Karpas-422 (cell line): ENCODE data around the gene SNX20. TPM values are rescaled to one million over a fixed set of nuclear protein-coding genes. Genes with fewer than 3 reads are reported as not detected.

Experiments used
- DNase-seq: peaks from one replicate; pipeline ENCODE4 v3.0.0-alpha.2; 2015
- H2AFZ ChIP-seq: fragments of 200-600 bp; sonication (generic); 2 replicates; pipeline ENCODE4 v1.6.1; 2014; ENCODE audit warnings: antibody characterized with exemption, low read length, mixed read lengths
- H3K27ac ChIP-seq: fragments of 200-600 bp; sonication (generic); 2 replicates; pipeline ENCODE4 v1.5.1; 2014; ENCODE audit warnings: mild to moderate bottlenecking, low read length, moderate library complexity
- H3K27me3 ChIP-seq: fragments of 200-600 bp; sonication (generic); 2 replicates; pipeline ENCODE4 v1.6.1; 2014; ENCODE audit warnings: low read length, mixed read lengths
- H3K36me3 ChIP-seq: fragments of 200-600 bp; sonication (generic); 2 replicates; pipeline ENCODE4 v1.6.1; 2014; ENCODE audit warnings: low read length, mixed read lengths; ENCODE audit not compliant: insufficient read depth
- H3K4me1 ChIP-seq: fragments of 200-600 bp; sonication (generic); 2 replicates; pipeline ENCODE4 v1.6.1; 2014; ENCODE audit warnings: mild to moderate bottlenecking, low read length, mixed read lengths
- H3K4me2 ChIP-seq: fragments of 200-600 bp; sonication (generic); 2 replicates; pipeline ENCODE4 v1.6.1; 2014; ENCODE audit warnings: low read length, low read depth, mild to moderate bottlenecking; ENCODE audit not compliant: poor library complexity, severe bottlenecking
- H3K4me3 ChIP-seq: fragments of 200-600 bp; sonication (generic); 2 replicates; pipeline ENCODE4 v1.5.1; 2014; ENCODE audit warnings: mild to moderate bottlenecking, antibody characterized with exemption, low read length, mixed read lengths
- H3K79me2 ChIP-seq: fragments of 200-600 bp; sonication (generic); 2 replicates; pipeline ENCODE4 v1.6.1; 2014; ENCODE audit warnings: mild to moderate bottlenecking, low read length, mixed read lengths
- H3K9ac ChIP-seq: fragments of 200-600 bp; sonication (generic); 2 replicates; pipeline ENCODE4 v1.6.0; 2014; ENCODE audit warnings: low read length
- H3K9me2 ChIP-seq: fragments of 200-600 bp; sonication (generic), shearing (Covaris generic); replicated peaks from 2 replicates; pipeline ENCODE4 v1.6.0; 2014; ENCODE audit warnings: mild to moderate bottlenecking, low read length, moderate library complexity; ENCODE audit not compliant: insufficient read depth
- H3K9me3 ChIP-seq: fragments of 300-700, 200-600 bp; sonication (generic); 2 replicates; pipeline ENCODE4 v1.6.1; 2014; ENCODE audit warnings: low read length, mixed read lengths
- H4K20me1 ChIP-seq: fragments of 200-600 bp; sonication (generic); 2 replicates; pipeline ENCODE4 v1.6.1; 2014; ENCODE audit warnings: mild to moderate bottlenecking, antibody characterized with exemption, low read length, low read depth; ENCODE audit not compliant: insufficient read depth
- total RNA-seq: library from RNA; depleted of rRNA; stranded (reverse); fragments of >200 nt; shearing (Covaris generic); gene quantifications from 2 replicates; pipeline ENCODE4 v1.2.3, GENCODE V29; 2014; ENCODE audit warnings: low replicate concordance; rRNA removed

The SNX20 gene, protein sequence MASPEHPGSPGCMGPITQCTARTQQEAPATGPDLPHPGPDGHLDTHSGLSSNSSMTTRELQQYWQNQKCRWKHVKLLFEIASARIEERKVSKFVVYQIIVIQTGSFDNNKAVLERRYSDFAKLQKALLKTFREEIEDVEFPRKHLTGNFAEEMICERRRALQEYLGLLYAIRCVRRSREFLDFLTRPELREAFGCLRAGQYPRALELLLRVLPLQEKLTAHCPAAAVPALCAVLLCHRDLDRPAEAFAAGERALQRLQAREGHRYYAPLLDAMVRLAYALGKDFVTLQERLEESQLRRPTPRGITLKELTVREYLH
- total RNA-seq = 10.2 and 15.4 TPM in 2 replicates

DNA sequence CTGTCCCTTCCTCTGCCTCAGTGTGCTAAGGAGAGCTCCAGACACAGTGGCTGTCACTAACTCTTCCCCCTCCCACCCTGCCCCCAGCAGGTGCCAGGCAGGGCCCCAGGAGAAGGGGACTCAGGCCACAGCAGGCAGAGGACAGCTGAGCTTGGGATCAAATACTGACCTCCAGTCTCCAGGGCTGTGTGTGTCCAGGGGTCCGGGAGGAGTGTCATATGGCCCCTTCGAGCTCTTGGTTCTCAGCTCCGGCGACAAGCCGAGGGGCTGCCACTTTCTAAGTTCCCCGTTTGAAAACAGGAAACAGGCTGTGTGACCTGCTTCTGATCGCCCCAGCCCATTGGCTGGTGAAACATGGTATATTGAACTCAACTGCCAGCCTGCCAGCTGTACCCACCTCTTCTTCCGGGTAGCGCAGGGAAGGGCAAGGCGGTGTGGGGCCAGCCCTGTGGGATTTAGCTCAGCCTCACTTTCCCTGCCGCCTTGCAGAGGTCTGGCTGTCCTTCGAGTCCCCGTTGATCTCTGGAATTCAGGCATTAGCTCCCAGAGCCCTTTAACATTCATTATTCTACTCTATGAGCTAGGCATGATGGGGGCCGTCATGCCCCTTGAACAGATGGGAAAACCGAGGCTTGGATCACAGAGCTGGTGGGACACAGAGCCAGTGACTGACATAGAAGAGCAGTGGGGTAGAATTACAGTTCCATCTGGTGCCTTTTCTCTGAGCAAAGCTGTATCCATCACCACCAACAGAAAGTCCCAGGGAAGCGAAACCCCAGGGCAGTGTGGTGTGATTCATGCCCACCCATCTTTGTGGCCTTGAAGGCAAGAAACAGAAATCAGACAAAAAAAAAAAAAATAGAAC is at the start of gene SNX20:
SNX20 (minus strand) TSS at position 292 of the 865 bp plus-strand sequence. CDS start 3,786 bp downstream, outside the sequence.
- Histone ChIP-seq H4K20me1 (no peaks in the 10 kb centered on the region), H2AFZ (peak within 1 kb of the TSS; percentile 95), H3K27ac (no peak within 1 kb of the TSS), H3K79me2 (peaks cover 4% of the 10 kb centered on the region; the same call in 1 of the 2 replicates), H3K27me3 (no peaks in the 10 kb centered on the region), H3K4me2 (peak within 1 kb of the TSS; percentile 81), H3K9me3 (no peaks in the 10 kb centered on the region), H3K4me1 (peaks cover 13% of the 10 kb centered on the region), H3K9ac (peak within 1 kb of the TSS; percentile 75), H3K36me3 (no peaks in the 10 kb centered on the region), H3K9me2 (no peaks in the 10 kb centered on the region), H3K4me3 (peak within 1 kb of the TSS; percentile 74)
- peak; percentile 85 for DNase-seq

DNA sequence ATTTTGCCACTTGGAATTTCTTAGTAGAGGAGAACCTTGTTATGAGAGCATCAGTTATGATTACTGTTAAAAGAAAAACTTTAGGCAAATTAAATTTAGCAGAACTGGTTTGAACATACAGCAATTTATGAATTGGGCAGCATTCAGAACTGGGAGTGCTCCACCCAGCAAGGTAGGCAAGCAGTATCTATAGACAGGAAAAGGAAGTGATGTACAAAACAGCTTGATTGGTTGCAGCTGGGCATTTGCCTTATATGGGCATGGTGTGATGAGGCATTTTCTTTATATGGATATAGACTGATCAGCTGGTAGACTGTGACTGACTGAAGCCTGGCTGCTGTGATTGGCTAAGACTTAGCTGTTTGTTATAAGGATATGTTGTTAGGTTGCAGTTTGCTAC is 43.2 kb upstream of the SNX20 start:
- Histone ChIP-seq H3K4me3 (no peak overlapping the region), H3K4me1 (no peaks in the 10 kb centered on the region), H3K9ac (no peak overlapping the region), H3K27ac (no peak overlapping the region), H3K79me2 (no peaks in the 10 kb centered on the region), H3K9me2 (0 out of 2 replicates have a peak, but pooled peaks cover 3% of the 10 kb centered on the region), H4K20me1 (no peaks in the 10 kb centered on the region), H3K9me3 (0 out of 2 replicates have a peak, but pooled peaks cover 4% of the 10 kb centered on the region), H2AFZ (no peak overlapping the region), H3K27me3 (no peaks in the 10 kb centered on the region), H3K36me3 (no peaks in the 10 kb centered on the region), H3K4me2 (no peak overlapping the region)
- DNase-seq = peak; percentile 47

DNA sequence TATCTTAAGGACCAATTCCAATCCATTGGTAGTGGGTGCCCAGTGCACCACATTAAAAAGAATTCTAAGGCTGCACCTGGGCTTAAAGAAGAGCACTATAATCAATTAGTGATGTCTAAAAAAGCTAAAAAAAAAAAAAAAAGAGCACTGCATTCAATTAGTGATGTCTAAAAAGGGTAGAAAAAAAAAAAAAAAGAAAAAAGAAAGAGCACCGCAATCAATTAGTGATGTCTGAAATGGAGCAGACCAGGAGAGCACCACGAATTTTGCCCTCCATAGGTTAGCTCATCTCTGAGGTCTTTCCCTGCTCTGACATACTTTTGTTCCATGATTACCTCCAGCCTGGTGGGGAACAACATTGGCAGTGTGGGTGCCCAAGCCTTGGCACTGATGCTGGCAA is 41.8 kb upstream of the SNX20 start:
- no peaks in the 10 kb centered on the region for H3K27me3 ChIP-seq
- H3K79me2 ChIP-seq = no peaks in the 10 kb centered on the region

DNA sequence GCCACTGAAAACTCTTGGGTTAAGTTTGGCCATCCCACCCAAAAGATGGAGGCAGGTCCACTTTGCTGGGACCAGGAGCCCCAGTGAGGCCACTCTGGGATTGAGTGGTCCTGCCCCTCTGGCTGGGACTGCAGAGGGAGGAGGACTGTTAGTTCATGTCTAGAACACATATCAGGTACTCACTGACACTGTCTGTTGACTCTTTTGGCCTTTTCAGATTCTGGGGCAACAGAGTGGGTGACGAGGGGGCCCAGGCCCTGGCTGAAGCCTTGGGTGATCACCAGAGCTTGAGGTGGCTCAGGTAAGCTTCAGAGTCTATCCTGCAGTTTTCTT is 41.3 kb upstream of the SNX20 start:
- H2AFZ ChIP-seq = no peak overlapping the region
- H3K4me2 ChIP-seq = no peak overlapping the region
- no peak for DNase-seq
- no peaks in the 10 kb centered on the region for H4K20me1 ChIP-seq
- H3K79me2 ChIP-seq = no peaks in the 10 kb centered on the region
- H3K27me3 ChIP-seq = no peaks in the 10 kb centered on the region
- H3K4me3 ChIP-seq = no peak overlapping the region
- 0 out of 2 replicates have a peak, but pooled peaks cover 3% of the 10 kb centered on the region for H3K9me2 ChIP-seq
- H3K4me1 ChIP-seq = no peaks in the 10 kb centered on the region
- H3K9me3 ChIP-seq = 0 out of 2 replicates have a peak, but pooled peaks cover 4% of the 10 kb centered on the region
- H3K9ac ChIP-seq = no peak overlapping the region
- H3K36me3 ChIP-seq = no peaks in the 10 kb centered on the region
- H3K27ac ChIP-seq = no peak overlapping the region

More for the DNA sequence above, 41.8 kb upstream of the SNX20 start:
- Histone ChIP-seq H3K27ac (no peak overlapping the region), H3K9me3 (0 out of 2 replicates have a peak, but pooled peaks cover 4% of the 10 kb centered on the region), H3K4me3 (no peak overlapping the region), H4K20me1 (no peaks in the 10 kb centered on the region), H3K4me1 (no peaks in the 10 kb centered on the region), H3K9ac (no peak overlapping the region), H3K36me3 (no peaks in the 10 kb centered on the region), H2AFZ (no peak overlapping the region), H3K9me2 (0 out of 2 replicates have a peak, but pooled peaks cover 3% of the 10 kb centered on the region), H3K4me2 (no peak overlapping the region)
- DNase-seq = no peak

DNA sequence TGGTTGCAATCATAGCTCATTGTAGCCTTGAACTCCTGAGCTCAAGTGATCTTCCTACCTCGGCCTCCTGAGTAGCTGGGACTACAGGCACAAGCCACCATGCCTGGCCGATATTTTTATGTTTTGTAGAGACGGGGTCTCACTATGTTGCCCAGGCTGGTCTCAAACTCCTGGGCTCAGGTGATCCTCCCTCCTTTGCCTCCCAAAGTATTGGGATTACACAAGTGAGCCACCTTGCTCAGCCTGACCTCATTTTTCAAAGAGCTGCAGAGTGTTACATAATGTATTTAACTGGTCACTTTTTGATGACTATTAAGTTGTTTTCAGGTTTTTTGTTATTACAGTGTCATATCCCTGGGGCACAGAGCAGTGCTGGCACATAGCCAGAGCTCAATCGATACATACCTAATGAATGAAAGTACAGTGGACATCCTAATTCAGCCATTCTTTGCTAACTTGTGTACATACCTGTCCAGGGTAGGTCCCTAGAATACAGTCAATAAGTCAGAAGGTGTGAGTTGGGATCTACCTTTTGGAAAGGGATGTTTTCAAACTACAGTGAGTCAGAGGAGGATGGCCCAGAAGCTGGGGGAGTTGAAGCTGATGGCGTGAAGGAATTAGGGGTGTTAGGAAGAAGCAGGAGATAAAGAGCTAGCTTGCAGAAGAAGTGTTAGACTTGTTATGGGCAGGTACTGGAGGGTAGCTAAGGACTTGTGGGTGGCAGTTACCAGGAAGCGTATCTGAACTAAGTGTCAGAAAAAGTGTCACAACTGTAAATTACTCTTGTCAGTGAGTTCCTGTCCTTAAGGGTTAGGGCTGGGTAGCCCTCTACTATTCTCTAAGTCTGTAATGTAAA is 40.7 kb upstream of the SNX20 start:
- Histone ChIP-seq H3K27ac (no peak overlapping the region), H3K9me2 (0 out of 2 replicates have a peak, but pooled peaks cover 3% of the 10 kb centered on the region), H4K20me1 (no peaks in the 10 kb centered on the region)

DNA sequence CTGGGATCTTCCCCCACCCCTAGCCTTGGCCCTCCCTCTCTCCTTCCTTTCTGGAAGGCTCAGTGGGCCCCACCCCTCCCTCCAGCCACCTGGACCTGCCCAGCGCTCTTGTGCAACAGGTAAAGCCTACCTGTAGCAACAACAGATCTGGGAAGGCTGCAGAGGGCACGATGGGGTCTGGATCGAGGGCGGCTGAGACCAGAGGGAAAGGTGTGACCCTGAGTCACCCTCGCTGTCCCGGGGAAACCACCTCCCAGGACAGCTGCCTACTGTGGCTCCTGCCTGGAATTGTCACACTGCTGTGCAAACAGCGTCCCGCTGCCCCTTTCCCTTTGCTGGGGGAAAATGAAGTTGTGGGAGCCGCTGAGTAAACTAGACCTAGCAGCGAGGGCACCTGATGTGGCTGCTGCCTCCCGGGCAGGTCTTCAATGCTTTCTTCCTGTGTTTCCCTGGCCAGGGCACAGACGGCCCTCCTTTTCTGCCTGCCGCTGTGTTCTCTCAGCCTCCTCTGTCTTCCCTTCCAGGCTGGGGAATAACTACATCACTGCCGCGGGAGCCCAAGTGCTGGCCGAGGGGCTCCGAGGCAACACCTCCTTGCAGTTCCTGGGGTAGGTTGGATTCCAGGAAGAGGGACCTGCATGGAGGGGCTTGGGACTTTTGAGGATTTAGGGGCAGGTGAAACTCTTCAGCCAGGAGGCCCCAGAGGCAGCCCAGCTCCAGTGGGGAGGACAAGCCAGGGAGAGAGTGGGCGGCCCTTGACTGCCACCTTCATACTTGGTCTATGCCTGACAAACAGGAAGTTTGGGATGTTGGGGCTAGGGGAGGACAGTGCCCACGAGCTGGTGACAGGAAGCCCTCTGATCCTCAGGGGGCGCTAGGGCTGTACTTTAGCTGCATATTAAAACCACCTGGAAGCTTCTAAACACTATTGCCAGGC is 38.6 kb upstream of the SNX20 start:
- Histone ChIP-seq H3K79me2 (no peaks in the 10 kb centered on the region), H3K36me3 (no peaks in the 10 kb centered on the region), H4K20me1 (no peaks in the 10 kb centered on the region), H3K27ac (no peak overlapping the region), H3K9ac (no peak overlapping the region), H3K4me3 (no peak overlapping the region), H3K27me3 (no peaks in the 10 kb centered on the region), H3K4me2 (no peak overlapping the region), H3K9me2 (no peaks in the 10 kb centered on the region), H2AFZ (no peak overlapping the region), H3K4me1 (0 out of 2 replicates have a peak, but pooled peaks cover 2% of the 10 kb centered on the region), H3K9me3 (0 out of 2 replicates have a peak, but pooled peaks cover 4% of the 10 kb centered on the region)
- no peak for DNase-seq

More for the DNA sequence above, 40.7 kb upstream of the SNX20 start:
- H2AFZ ChIP-seq = no peak overlapping the region
- H3K9me3 ChIP-seq = 0 out of 2 replicates have a peak, but pooled peaks cover 4% of the 10 kb centered on the region
- no peaks in the 10 kb centered on the region for H3K36me3 ChIP-seq
- H3K4me3 ChIP-seq = no peak overlapping the region
- H3K4me1 ChIP-seq = no peaks in the 10 kb centered on the region
- no peak overlapping the region for H3K4me2 ChIP-seq
- no peaks in the 10 kb centered on the region for H3K79me2 ChIP-seq
- no peaks in the 10 kb centered on the region for H3K27me3 ChIP-seq
- H3K9ac ChIP-seq = no peak overlapping the region
- DNase-seq = no peak

DNA sequence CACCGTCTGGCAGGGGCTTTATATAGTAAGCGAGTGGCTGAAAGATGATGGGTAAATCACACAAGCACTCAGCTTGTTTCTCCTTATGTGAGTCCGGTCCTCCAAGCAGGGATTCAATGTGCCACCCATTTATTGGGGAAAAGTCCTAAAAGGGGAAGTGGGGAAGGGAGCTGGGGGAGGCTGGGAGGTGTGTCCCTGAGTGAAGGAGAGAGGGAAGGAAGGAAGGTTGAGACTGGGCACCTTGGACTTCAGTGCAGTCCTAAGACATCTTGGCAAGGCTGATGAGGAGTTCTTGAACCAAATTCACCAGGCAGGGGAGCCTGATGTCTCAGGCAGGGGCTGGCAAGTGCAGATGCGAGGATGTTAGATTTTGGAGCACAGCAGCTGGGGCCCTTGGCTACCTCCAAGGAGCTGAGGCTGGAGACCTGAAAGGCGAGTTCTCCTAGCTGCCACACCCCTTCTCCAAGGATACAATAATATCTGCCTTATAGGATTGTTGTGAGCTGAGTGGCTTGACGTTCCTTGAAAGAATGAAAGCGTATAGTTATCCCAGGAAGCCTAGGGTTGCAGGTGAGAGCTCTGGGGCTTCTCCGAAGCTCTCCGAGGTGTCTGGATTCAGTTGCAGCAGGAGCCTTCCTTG is 37.8 kb upstream of the SNX20 start:
- no peak overlapping the region for H3K4me2 ChIP-seq
- H3K36me3 ChIP-seq = no peaks in the 10 kb centered on the region
- no peak overlapping the region for H3K27ac ChIP-seq
- H3K9me3 ChIP-seq = 0 out of 2 replicates have a peak, but pooled peaks cover 2% of the 10 kb centered on the region
- DNase-seq = no peak
- H4K20me1 ChIP-seq = no peaks in the 10 kb centered on the region
- no peaks in the 10 kb centered on the region for H3K9me2 ChIP-seq
- H3K27me3 ChIP-seq = no peaks in the 10 kb centered on the region
- no peak overlapping the region for H3K4me3 ChIP-seq
- H3K4me1 ChIP-seq = 0 out of 2 replicates have a peak, but pooled peaks cover 2% of the 10 kb centered on the region
- no peaks in the 10 kb centered on the region for H3K79me2 ChIP-seq
- H2AFZ ChIP-seq = no peak overlapping the region
- no peak overlapping the region for H3K9ac ChIP-seq
